HEK293T (cell line): ENCODE measurements around the gene HSD17B8.

ENCODE experiments used
- BHLHE40 ChIP-seq: fragments of 450-650 bp; IDR thresholded peaks from 2 replicates; pipeline ENCODE4 v1.6.1; 2016; ENCODE audit warnings: mild to moderate bottlenecking, moderate library complexity, borderline replicate concordance
- CTBP1 ChIP-seq: fragments of 450-650 bp; IDR thresholded peaks from 2 replicates; pipeline ENCODE4 v1.6.1; 2016; ENCODE audit warnings: borderline replicate concordance
- FOXA1 ChIP-seq: fragments of 450-650 bp; IDR thresholded peaks from 2 replicates; pipeline ENCODE4 v1.6.1; 2016; ENCODE audit warnings: mild to moderate bottlenecking
- FOXM1 ChIP-seq: fragments of 450-650 bp; IDR thresholded peaks from 2 replicates; pipeline ENCODE4 v1.6.1; 2017; ENCODE audit warnings: mild to moderate bottlenecking, borderline replicate concordance
- HDGF ChIP-seq: fragments of 450-650 bp; IDR thresholded peaks from 2 replicates; pipeline ENCODE4 v1.6.1; 2017; ENCODE audit warnings: antibody characterized with exemption, borderline replicate concordance
- L3MBTL2 ChIP-seq: fragments of 450-650 bp; conservative IDR thresholded peaks from 2 replicates; pipeline ENCODE4 v1.6.1; 2016; ENCODE audit warnings: mild to moderate bottlenecking
- NFRKB ChIP-seq: fragments of 450-650 bp; IDR thresholded peaks from 2 replicates; pipeline ENCODE4 v1.6.1; 2016; ENCODE audit warnings: mild to moderate bottlenecking, moderate library complexity
- SP1 ChIP-seq: fragments of 450-650 bp; IDR thresholded peaks from 2 replicates; pipeline ENCODE4 v1.6.1; 2017
- TARDBP ChIP-seq: fragments of 450-650 bp; IDR thresholded peaks from 2 replicates; pipeline ENCODE4 v1.6.1; 2016
- ZNF384 ChIP-seq: fragments of 450-650 bp; IDR thresholded peaks from 2 replicates; pipeline ENCODE4 v1.6.1; 2016

GRCh38 chr6:33192671-33193602, 11.5 kb upstream of the HSD17B8 start:
- TF ChIP-seq TARDBP = no peak
- TF ChIP-seq L3MBTL2 = no peak
- TF ChIP-seq HDGF = no peak
- no peak for TF ChIP-seq FOXM1
- TF ChIP-seq SP1 = no peak
- no peak for TF ChIP-seq NFRKB
- TF ChIP-seq CTBP1 = no peak
- TF ChIP-seq ZNF384 = no peak
- TF ChIP-seq FOXA1 = no peak
- no peak for TF ChIP-seq BHLHE40
